GM21529 (cell line): ENCODE results near the gene DYNC1H1.

ENCODE experiments used
- ATAC-seq: cut with Tn5 transposase; IDR thresholded peaks from one replicate; pipeline ENCODE4 v1.9.1; 2021; ENCODE audit not compliant: unreplicated experiment

Gene DYNC1H1

GRCh38 chr14:102086972-102087761 lies 122.8 kb downstream of the DYNC1H1 start, which contains the start of gene HSP90AA1:
Gene HSP90AA1, minus strand, starts transcription at chr14:102087044. Its CDS starts 666 bp downstream, at chr14:102086378.
- ATAC-seq: peak; percentile 67

GRCh38 chr14:102087762-102088011 lies 123.3 kb downstream of the DYNC1H1 start:
- ATAC-seq: no peak

GRCh38 chr14:102088012-102088792 lies 123.8 kb downstream of the DYNC1H1 start:
- no peak for ATAC-seq

- no peak for ATAC-seq
Measured at GRCh38 chr14:102089621-102090343, 125.4 kb downstream of the DYNC1H1 start.

- no peak for ATAC-seq
Measured at GRCh38 chr14:102090713-102091112, 126.3 kb downstream of the DYNC1H1 start.

GRCh38 chr14:102092806-102093205 lies 128.4 kb downstream of the DYNC1H1 start:
- no peak for ATAC-seq

- ATAC-seq: no peak
Measured at GRCh38 chr14:102094101-102094500, 129.7 kb downstream of the DYNC1H1 start.

GRCh38 chr14:102095231-102095870 lies 131.0 kb downstream of the DYNC1H1 start:
- no peak for ATAC-seq

GRCh38 chr14:102095871-102096568 lies 131.6 kb downstream of the DYNC1H1 start:
- peak; percentile 18 for ATAC-seq

GRCh38 chr14:102096569-102097188 lies 132.3 kb downstream of the DYNC1H1 start:
- ATAC-seq: peak; percentile 50

- no peak for ATAC-seq
Measured at GRCh38 chr14:102097441-102098135, 133.2 kb downstream of the DYNC1H1 start.

GRCh38 chr14:102103062-102103695 lies 138.8 kb downstream of the DYNC1H1 start:
- ATAC-seq: peak; percentile 72

- ATAC-seq: no peak
Measured at GRCh38 chr14:102105369-102105768, 141.0 kb downstream of the DYNC1H1 start.
